Keratinocyte (primary cell): Measurements from ENCODE around the gene PAN2.

Source experiments
- EZH2 ChIP-seq: IDR thresholded peaks from one replicate; pipeline ENCODE4 v1.6.1; 2012; ENCODE audit warnings: inconsistent platforms, mild to moderate bottlenecking, low read length, moderate library complexity
- TF ChIP-seq, protein P1 (sequence below), 3 experiments: IDR thresholded peaks in 1 of 3; conservative IDR thresholded peaks in 1 of 3; optimal IDR thresholded peaks in 1 of 3; 2 replicates in 2 of 3; 3 replicates in 1 of 3; pipeline versions ENCODE3 to v1.5.1; 2011; ENCODE audit warnings: low read length in 3 of 3, mild to moderate bottlenecking in 3 of 3, moderate library complexity in 2 of 3, control low read depth in 1 of 3, inconsistent platforms in 1 of 3; ENCODE audit not compliant: insufficient read depth in 2 of 3; ENCODE audit errors: extremely low read depth in 1 of 3

GRCh38 chr12:56304276-56304675 is 29.5 kb downstream of the PAN2 start:
- TF ChIP-seq, protein P1, sequence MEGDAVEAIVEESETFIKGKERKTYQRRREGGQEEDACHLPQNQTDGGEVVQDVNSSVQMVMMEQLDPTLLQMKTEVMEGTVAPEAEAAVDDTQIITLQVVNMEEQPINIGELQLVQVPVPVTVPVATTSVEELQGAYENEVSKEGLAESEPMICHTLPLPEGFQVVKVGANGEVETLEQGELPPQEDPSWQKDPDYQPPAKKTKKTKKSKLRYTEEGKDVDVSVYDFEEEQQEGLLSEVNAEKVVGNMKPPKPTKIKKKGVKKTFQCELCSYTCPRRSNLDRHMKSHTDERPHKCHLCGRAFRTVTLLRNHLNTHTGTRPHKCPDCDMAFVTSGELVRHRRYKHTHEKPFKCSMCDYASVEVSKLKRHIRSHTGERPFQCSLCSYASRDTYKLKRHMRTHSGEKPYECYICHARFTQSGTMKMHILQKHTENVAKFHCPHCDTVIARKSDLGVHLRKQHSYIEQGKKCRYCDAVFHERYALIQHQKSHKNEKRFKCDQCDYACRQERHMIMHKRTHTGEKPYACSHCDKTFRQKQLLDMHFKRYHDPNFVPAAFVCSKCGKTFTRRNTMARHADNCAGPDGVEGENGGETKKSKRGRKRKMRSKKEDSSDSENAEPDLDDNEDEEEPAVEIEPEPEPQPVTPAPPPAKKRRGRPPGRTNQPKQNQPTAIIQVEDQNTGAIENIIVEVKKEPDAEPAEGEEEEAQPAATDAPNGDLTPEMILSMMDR (optimal IDR thresholded peaks at IDR 0.05 in 1 of 3, IDR thresholded peaks at IDR 0.05 in 1 of 3, conservative IDR thresholded peaks at IDR 0.05 in 1 of 3; ENCODE audit: extremely low read depth in 1 of 3, insufficient read depth in 2 of 3, low read length in 3 of 3) = no peak
- TF ChIP-seq EZH2 = no peak
